ENCODE data around the gene RAB24.

GRCh38 chr5:177271113-177271512 is 32.4 kb downstream of the RAB24 start:
- TF ChIP-seq POLR2A (IDR thresholded peaks at IDR 0.05), result no peak
- TF ChIP-seq CTCF (IDR thresholded peaks at IDR 0.05), result no peak

Measured in right lobe of liver (tissue), 4 donors.